Measurements from ENCODE around the gene DNAH11. TPM values are rescaled to one million over a fixed set of nuclear protein-coding genes. Genes with fewer than 3 reads are reported as not detected.

The DNAH11 gene
- total and polyA plus RNA-seq, 2 of the 8 experiments (the other 6 are each of a cell fraction or from before 2014, with no cell fraction given): 1.8 to 4.9 TPM

GRCh38 chr7:21675255-21675654 is 132.4 kb downstream of the DNAH11 start (continued):
- TF ChIP-seq CTCF (IDR thresholded peaks at IDR 0.05; ENCODE audit: control extremely low read depth in 1 of 3, insufficient read depth in 1 of 3, low read depth in 1 of 3, low read length in 3 of 3) (no peak), SP1 (IDR thresholded peaks at IDR 0.05; ENCODE audit: low read depth, low read length) (no peak), TAF7 (optimal IDR thresholded peaks at IDR 0.05; ENCODE audit: borderline replicate concordance, low read depth, low read length) (no peak), GTF2F1 (IDR thresholded peaks at IDR 0.05; ENCODE audit: borderline replicate concordance, low read depth, low read length) (no peak), RAD21 (IDR thresholded peaks at IDR 0.05 in 1 of 2, conservative IDR thresholded peaks at IDR 0.05 in 1 of 2; ENCODE audit: low read depth in 2 of 2, low read length in 2 of 2) (no peak)
